ENCODE data around the gene PHOSPHO1.
A peak's percentile ranks its signal among the peaks of the same experiment; 100 is the strongest.

PHOSPHO1 gene

DNA sequence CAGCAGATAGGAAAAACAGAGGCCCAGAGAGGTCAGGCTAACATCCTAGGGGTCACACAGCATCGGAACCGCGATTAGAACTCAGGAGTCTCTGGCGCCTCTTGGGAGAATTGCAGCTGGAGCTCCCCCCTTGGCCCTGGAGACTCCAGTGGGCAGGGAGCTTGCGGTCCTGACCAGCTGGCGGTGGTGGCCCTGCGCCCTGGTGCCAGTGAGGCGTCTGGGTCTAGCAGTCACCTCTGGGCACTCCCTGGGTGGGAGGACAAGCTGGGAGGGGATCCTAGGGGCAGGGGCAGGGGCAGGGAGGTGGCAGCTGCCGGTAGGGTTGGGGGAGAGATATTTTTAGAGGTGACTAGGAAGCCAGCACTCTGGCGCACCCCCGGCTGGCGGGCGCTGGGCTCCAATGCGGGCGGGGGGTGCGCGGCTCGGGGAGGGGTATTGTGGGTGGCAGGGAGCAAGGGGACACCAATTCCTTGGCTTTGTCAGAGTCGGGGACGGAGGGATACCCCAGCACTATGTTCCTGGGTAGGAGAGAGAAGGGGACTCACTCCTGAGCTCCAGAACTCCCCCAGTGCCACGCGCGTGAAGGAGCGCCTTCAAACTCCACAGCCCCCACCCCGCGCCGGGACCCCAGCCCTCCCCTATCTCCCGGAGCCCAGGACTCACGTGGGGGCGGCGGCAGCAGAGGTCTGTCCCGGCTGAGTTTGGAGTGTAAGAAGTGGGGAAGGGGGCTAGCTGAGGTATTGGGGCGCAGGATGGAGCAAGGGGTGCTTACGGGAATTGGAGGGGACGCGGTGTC, 584 bp downstream of the PHOSPHO1 start:
- DNase-seq (ENCODE audit: low read depth in 1 of 2, low spot score in 1 of 2): no peak
- Histone ChIP-seq H3K27me3 (ENCODE audit: insufficient read depth, poor library complexity, severe bottlenecking) (peaks cover 28% of the 10 kb centered on the region), H3K4me3 (replicated peaks; ENCODE audit: insufficient read depth, low read length) (peak overlapping the region; percentile 65), H3K27ac (replicated peaks) (no peak overlapping the region)
- no peak for TF ChIP-seq REST (IDR thresholded peaks at IDR 0.05; ENCODE audit: insufficient replicate concordance, low read depth)
- TF ChIP-seq, protein P1, sequence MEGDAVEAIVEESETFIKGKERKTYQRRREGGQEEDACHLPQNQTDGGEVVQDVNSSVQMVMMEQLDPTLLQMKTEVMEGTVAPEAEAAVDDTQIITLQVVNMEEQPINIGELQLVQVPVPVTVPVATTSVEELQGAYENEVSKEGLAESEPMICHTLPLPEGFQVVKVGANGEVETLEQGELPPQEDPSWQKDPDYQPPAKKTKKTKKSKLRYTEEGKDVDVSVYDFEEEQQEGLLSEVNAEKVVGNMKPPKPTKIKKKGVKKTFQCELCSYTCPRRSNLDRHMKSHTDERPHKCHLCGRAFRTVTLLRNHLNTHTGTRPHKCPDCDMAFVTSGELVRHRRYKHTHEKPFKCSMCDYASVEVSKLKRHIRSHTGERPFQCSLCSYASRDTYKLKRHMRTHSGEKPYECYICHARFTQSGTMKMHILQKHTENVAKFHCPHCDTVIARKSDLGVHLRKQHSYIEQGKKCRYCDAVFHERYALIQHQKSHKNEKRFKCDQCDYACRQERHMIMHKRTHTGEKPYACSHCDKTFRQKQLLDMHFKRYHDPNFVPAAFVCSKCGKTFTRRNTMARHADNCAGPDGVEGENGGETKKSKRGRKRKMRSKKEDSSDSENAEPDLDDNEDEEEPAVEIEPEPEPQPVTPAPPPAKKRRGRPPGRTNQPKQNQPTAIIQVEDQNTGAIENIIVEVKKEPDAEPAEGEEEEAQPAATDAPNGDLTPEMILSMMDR (IDR thresholded peaks at IDR 0.05; ENCODE audit: insufficient read depth, low read length): no peak
- TF ChIP-seq POLR2AphosphoS5 (IDR thresholded peaks at IDR 0.05; ENCODE audit: low read depth): no peak
- no peak for TF ChIP-seq SPI1 (IDR thresholded peaks at IDR 0.05; ENCODE audit: borderline replicate concordance, low read depth)
- no peak for TF ChIP-seq GABPA (IDR thresholded peaks at IDR 0.05; ENCODE audit: low read depth)

DNA sequence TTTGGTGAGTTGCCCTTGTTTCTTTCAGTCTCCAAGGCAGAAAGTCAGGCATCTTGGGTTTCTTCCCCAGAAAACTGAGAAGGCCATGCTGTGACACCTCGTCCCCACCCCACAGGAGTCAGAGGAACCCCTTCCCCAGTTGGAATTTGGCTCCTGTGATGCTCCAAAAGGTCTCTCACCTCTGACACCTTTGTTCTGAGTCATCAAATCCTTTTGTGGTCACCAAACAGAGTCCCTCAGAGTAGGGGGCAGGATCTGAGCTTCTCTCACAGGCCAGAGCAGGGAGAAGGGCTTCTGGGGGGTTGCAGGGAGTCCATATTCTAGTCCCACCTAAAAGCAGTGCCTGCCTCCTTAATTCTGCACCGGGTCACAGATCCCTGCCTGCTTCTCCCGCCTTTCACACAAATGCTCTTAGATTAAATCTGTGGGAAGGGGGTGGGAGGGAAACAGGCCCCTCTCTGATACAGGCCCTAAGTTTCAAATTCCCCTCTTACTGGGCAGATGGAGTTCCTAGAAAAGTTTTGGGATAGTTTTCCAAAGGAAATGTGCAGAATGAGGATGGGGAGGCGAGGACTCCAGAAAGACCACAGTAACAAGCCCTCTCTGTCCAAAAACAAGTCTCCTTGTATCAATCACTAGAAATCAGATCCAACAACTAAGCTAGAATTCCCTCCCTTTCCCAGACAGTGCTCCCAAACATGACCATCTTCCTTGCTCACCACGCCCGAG, 1.3 kb downstream of the PHOSPHO1 start:
- Histone ChIP-seq H3K4me3 (replicated peaks; ENCODE audit: insufficient read depth, low read length) (no peak overlapping the region), H3K27me3 (ENCODE audit: insufficient read depth, poor library complexity, severe bottlenecking) (peaks cover 35% of the 10 kb centered on the region), H3K27ac (replicated peaks) (no peak overlapping the region)
- no peak for TF ChIP-seq POLR2AphosphoS5 (IDR thresholded peaks at IDR 0.05; ENCODE audit: low read depth)
- no peak for TF ChIP-seq GABPA (IDR thresholded peaks at IDR 0.05; ENCODE audit: low read depth)
- no peak for TF ChIP-seq SPI1 (IDR thresholded peaks at IDR 0.05; ENCODE audit: borderline replicate concordance, low read depth)
- TF ChIP-seq, protein P1 (IDR thresholded peaks at IDR 0.05; ENCODE audit: insufficient read depth, low read length): no peak
- TF ChIP-seq REST (IDR thresholded peaks at IDR 0.05; ENCODE audit: insufficient replicate concordance, low read depth): no peak
- DNase-seq (ENCODE audit: low read depth in 1 of 2, low spot score in 1 of 2): no peak

GRCh38 chr17:49227436-49228261, 2.9 kb downstream of the PHOSPHO1 start:
- no peak for TF ChIP-seq SPI1 (IDR thresholded peaks at IDR 0.05; ENCODE audit: borderline replicate concordance, low read depth)
- TF ChIP-seq GABPA (IDR thresholded peaks at IDR 0.05; ENCODE audit: low read depth): no peak
- no peak for TF ChIP-seq POLR2AphosphoS5 (IDR thresholded peaks at IDR 0.05; ENCODE audit: low read depth)
- TF ChIP-seq, protein P1 (IDR thresholded peaks at IDR 0.05; ENCODE audit: insufficient read depth, low read length): peak; percentile 86
- Histone ChIP-seq H3K4me3 (replicated peaks; ENCODE audit: insufficient read depth, low read length) (no peak overlapping the region), H3K27ac (replicated peaks) (no peak overlapping the region), H3K27me3 (ENCODE audit: insufficient read depth, poor library complexity, severe bottlenecking) (peaks cover 43% of the 10 kb centered on the region)
- DNase-seq (ENCODE audit: low read depth in 1 of 2, low spot score in 1 of 2): peak; percentile 59 to 77
